GM11168 (cell line): ENCODE data around the gene SFR1.

Source experiments
- in situ Hi-C: fragments of 300-500 bp; cut with MboI; formaldehyde crosslinking; loops from one replicate; pipeline ENCODE4 v1.12.0; 2022; ENCODE audit warnings: low sequenced_read_pairs; ENCODE audit not compliant: unreplicated experiment

The SFR1 gene

DNA sequence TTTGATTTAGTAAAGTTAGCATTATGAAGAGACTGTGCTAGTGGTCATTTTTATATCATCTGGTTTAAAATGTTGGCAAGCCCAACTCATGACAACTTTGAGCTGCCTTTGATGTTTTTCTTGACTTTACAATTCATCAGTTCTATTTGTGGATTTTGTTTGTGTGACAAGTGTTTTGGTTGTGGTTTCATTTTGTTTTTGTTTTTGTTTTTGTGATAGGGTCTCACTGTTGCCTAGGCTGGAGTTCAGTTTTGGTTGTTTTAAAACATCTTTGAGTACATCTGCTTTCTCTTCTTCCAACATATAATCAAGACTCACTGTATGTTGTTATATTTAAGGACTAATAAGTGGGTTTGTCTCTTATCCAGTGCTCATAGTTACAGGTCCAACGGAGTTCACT, 17.6 kb upstream of the SFR1 start:
- in situ Hi-C loops: no loop called here

GRCh38 chr10:104104926-104105325, 17.0 kb upstream of the SFR1 start:
- in situ Hi-C loops: no loop called here

GRCh38 chr10:104109908-104110662, 11.9 kb upstream of the SFR1 start:
- in situ Hi-C loops: no loop called here

DNA sequence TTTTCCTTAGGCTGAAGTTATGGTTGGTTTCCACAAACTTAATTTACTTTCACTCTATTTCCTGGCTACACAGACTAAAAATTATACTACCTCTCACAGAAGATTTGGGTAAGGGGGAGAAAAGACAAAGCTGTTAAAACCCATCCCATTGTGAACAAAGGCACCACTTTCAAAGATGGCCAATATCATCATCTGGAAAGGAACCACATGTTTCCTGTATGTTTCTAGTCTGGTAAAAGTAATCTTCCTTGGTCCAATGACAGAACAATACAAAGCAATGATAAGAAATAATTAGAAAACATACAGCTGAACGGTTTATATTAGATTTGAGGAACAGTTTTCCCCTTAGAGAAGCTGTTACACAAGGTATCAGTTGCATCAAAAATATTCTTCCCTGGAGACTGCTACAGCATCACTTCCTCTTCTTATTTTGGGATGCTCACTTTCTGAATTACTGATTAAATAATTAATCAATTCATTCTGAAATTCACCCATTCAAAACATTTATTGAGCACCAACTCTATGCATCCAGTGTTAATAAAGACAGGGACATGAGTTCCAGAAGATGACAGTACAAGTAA, 8.5 kb upstream of the SFR1 start:
- in situ Hi-C loops: no loop called here

DNA sequence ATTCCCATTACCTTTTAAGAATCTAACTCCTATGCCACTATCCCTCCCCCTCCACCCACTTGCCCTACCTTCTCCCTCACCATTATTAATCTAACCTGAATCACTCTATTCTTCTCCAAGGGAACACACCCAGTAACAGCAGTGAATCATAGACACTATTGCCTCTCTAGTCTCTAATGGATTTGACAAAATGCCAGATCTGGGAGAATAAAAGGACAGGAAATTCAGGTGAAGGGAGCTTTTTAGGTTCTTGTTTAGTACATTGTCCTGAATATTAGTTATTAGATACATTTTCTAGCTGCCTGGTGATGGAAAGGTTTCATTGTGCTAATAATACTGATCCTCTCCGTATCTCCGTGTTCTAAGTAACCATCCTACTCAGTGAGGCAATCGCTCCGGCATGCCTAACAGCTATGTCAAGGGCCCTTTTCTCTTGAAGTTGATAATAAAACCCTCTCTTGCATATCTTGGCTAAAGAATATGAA, 4.1 kb upstream of the SFR1 start:
- in situ Hi-C loops: no loop called here

DNA sequence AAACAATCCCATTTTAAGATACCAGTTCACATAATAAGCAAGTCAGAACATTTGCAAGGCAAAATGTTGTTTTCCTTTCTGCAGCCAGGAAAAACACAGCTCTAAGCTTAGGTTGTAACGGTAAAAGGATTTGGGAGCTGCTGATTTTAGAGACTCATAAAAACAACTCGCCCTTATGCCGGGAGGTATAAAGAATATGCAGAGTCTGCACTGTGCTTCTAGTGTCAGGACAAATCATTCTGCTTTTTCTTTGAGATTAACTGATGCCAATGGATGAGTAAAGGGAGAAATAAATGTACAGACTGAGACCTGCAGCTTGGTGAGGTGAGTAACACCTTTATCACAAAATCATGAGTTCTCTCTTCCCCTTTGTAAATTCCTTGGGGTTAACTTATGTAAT, 2.0 kb upstream of the SFR1 start:
- in situ Hi-C loops: no loop called here

GRCh38 chr10:104120512-104120902, 1.5 kb upstream of the SFR1 start:
- in situ Hi-C loops: no loop called here

GRCh38 chr10:104120903-104121484, 977 bp upstream of the SFR1 start:
- in situ Hi-C loops: no loop called here

- in situ Hi-C loops: no loop called here
Measured at GRCh38 chr10:104122225-104123107, 495 bp downstream of the SFR1 start.

- in situ Hi-C loops: no loop called here
Measured at GRCh38 chr10:104123397-104123796, 1.4 kb downstream of the SFR1 start.

DNA sequence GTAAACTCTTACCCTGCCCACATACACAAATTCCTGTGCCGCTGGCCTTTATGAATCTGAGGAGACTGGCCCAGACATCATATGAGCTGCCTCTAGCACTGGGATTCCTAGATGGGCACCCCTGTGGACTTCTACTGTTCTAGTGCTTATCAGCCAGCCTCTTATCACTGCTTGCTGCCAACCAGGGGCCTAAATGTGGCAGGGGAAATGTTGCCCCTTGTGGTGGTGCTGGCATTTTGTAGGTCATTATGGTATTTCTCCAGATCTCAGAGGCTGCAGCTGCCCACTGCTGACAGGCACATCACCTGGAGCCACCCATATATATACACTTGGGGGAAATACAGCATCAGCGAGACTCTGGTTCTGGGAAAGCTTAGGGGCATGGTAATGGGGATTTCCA, 5.4 kb downstream of the SFR1 start:
- in situ Hi-C loops: no loop called here

- in situ Hi-C loops: no loop called here
Measured at GRCh38 chr10:104128214-104128613, 6.2 kb downstream of the SFR1 start.

- in situ Hi-C loops: no loop called here
Measured at GRCh38 chr10:104130041-104130440, 8.1 kb downstream of the SFR1 start.

DNA sequence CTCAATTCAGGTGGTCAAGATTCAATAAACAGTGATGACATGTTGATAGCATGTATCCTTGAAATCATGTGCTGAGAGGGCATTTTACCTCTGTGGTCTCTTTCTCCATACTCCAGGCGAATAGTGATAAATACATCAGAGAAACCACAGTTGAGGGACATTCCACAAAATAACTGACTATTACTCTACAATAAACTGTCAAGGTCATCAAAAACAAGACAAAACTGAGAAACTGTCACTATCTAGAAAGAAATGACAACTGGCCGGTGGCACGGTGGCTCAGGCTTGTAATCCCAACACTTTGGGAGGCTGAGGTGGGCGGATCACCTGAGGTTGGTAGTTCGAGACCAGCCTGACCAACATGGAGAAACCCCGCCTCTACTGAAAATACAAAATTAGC, 16.2 kb downstream of the SFR1 start:
- in situ Hi-C loops: no loop called here

DNA sequence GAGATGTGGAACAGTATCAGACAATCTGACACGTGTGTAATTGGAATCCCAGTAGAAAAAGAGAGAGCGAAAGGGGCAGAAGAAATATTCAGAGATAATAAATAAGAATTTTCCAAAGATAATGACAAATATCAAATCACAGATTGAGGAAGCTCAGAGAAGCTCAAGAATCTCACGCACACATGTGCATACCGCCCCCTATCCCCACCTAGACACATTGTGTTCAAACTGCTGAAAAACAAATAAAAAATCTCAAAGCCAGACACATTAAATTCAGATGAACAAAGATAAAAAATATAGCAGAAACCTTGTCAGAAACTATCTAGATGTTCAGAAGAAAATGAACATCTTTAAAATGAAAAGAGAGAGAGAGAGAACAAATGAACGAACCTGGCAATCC, 17.2 kb downstream of the SFR1 start:
- in situ Hi-C loops: no loop called here

DNA sequence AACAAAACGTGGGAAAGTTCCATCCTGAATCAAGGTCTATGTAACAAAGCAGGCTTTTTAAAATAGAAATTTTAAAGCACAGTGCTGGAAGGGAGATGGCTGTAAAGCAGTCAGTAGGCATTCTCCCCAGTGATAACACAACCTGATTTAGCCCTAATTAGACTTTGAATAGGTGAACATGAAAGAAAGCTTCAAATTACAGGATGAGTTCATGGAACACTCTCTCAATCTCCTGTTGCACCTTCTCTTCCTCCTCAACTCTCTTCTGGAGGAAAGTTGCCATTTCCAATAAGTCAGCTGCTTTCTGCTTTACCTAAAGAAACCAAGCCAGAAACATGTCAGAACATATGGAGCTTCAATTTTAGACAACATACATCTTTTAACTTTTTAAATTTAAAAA, 20.1 kb downstream of the SFR1 start:
- in situ Hi-C loops: no loop called here

GRCh38 chr10:104143829-104144228, 21.9 kb downstream of the SFR1 start:
- in situ Hi-C loops: no loop called here

DNA sequence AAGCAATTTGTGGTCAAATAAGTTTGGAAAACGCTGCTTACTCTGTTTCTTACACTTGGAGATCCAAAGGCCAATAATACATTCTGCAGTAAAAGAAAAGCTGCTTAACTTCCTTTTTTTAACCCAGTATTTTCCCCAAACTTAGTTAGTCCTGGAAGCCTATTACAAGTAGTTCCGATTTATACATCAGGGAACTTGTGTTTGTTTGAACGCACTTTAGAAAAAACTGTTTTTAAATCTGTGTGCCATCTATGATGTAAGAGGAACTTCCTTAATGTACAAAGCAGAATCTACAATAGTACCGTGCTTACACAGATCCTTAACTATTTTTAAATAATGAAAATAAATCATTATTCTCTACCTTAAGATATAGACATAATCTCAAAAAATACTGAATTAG, 23.0 kb downstream of the SFR1 start:
- in situ Hi-C loops: no loop called here

DNA sequence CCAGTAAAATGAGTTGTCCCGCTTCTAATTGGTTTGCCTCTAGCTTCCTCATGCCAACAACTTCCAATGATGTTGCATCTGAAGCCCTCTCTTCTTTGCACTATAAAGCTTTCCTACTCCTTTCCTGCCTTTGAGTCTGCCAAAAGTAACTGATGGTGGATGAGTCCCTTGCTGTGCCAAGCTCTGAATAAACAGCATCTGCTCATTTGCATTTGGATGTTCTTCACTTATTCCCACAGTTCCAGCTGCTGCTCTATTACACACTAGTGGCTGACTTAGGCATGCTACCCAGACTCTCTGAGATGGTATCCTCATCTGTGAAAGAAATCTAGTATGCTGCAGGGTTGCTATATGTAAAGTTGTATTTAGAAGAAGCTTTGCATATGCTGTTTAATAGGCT, 24.9 kb downstream of the SFR1 start:
- in situ Hi-C loops: no loop called here

- in situ Hi-C loops: no loop called here
Measured at GRCh38 chr10:104150139-104150538, 28.2 kb downstream of the SFR1 start.

DNA sequence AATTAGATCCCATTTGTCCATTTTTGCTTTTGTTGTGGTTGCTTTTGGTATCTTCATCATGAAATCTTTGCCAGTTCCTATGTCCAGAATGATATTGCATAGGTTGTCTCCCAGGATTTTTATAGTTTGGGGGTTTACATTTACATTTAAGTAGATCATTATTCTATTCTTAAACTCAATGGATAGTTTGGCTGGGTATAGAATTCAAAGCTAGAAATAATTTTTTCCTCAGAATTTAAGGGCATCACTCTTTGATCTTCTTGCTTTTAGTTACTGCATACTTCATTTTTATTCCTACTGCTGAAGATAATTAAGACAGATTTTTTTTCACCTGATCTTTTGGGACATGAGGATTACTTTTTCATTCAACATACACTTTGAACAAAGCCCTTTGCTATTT, 29.8 kb downstream of the SFR1 start:
- in situ Hi-C loops: no loop called here
